OCI-LY7 (cell line): Measurements from ENCODE around the gene SH3PXD2A.

Experiments used
- CTCF ChIP-seq: fragments of 200-600 bp; sonication (generic); conservative IDR thresholded peaks from 2 replicates; pipeline ENCODE4 v1.5.1; 2014; ENCODE audit warnings: mild to moderate bottlenecking, antibody characterized with exemption, low read length, moderate library complexity, mixed read lengths
- EZH2phosphoT487 ChIP-seq: fragments of 200-600 bp; sonication (generic); IDR thresholded peaks from 2 replicates; pipeline ENCODE4 v1.6.1; 2018; ENCODE audit warnings: low read depth, borderline replicate concordance, mild to moderate bottlenecking, mixed run types, antibody characterized with exemption, low read length, moderate library complexity, mixed read lengths

GRCh38 chr10:103849880-103850571 lies 5.3 kb downstream of the SH3PXD2A start:
- TF ChIP-seq CTCF (no peak), EZH2phosphoT487 (no peak)
